GM21390 (cell line): Measurements from ENCODE around the gene GOLGA8S.
"Not testable (repeated sequence)": the region's sequence is repeated elsewhere in the genome, so short reads cannot be mapped to it uniquely, and the experiment has no call there.

Experiments used
- ATAC-seq: cut with Tn5 transposase; IDR thresholded peaks from one replicate; pipeline ENCODE4 v1.9.1; 2021; ENCODE audit not compliant: unreplicated experiment

The GOLGA8S gene, protein sequence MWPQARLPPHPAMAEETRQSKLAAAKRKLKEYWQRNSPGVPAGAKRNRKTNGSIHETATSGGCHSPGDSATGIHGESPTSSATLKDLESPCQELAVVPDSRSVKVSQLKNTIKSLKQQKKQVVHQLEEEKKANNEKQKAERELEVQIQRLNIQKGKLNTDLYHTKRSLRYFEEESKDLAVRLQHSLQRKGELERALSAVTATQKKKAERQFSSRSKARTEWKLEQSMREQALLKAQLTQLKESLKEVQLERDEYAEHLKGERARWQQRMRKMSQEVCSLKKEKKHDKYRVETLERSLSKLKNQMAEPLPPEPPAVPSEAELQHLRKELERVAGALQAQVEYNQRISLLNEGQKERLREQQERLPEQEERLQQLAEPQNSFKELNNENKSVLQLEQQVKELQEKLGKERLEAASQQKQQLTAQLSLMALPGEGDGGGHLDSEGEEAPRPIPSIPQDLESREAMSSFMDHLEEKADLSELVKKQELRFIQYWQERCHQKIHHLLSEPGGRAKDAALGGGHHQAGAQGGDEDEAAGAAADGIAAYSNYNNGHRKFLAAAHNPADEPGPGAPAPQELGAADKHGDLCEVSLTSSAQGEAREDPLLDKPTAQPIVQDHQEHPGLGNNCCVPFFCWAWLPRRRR

DNA sequence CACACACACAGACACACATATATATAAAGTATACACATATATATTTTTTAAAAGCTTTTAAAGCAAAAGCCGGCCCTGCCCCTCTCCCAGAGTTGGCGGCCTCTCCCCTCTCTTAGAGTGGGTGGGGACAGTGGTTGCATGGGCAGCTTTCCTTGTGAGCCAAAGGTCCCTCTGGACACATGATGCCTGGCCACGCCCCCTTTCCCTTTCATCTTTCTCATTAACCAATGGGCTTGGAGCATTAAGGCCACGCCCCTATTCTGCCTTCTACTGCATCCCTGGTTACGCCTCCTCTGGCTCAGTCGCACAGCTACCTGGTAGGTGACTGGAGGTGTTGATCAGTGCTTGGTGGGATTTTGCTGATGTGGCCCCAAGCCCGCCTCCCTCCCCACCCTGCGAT, at the start of gene GOLGA8S:
Gene GOLGA8S, plus strand, starts transcription at position 301 of the 400 bp plus-strand sequence. Its CDS starts 62 bp downstream, at position 363.
- not testable (repeated sequence) for ATAC-seq

DNA sequence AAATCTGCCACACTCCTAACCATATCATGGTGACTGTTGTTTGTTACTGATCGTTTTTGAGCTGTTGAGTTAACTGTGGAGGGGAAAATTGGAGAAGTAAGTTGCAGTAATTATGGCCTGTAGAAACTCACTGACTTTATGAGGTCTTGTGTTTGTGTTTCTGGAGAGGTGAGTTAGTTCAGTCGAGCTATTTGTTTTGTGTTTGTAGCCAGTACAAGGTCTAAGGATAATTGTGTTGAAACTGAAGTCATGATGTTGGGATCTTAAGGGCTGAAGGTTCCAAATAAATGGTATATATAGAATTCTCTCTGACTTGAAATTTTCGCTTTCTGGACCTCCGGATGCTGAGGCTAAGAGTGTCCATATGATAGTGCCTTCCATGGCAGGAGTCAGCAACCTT, 49.7 kb upstream of the GOLGA8S start:
- ATAC-seq: not testable (repeated sequence)

DNA sequence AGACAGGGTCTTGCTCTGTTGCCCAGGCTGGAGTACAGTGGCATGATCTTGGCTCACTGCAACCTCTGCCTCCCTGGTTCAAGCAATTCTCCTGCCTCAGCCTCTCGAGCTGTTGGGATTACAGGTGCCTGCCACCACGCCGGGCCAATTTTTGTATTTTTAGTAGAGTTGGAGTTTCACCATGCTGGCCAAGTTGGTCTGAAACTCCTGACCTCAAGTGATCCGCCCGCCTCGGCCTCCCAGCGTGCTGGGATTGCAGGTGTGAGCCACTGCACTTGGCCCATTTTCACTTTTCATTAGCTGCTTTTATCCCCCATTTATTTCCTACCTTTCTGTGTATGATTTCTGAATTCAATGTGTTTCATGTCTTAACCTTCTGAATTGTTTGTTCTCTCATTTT, 48.6 kb upstream of the GOLGA8S start:
- not testable (repeated sequence) for ATAC-seq

DNA sequence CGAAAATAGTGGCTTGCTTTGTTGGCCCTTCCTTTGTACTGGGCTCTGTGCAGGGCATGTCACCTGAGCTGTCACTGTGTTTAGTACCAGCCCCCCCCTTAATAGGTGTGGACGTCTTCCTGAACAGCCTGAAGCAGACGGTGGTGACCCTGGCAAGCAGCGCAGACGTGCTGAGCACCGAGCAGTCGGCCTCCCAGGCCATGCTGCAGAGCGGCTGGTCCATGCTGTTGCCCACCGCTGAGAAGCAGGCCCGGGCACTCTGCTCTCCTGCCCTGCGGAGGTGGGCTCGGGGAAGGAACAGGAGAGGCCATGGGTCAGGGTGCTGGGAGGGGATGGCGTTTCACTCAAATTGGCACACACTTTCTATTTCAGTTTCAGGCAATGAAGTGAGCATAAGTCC, 43.3 kb upstream of the GOLGA8S start:
- ATAC-seq: not testable (repeated sequence)

DNA sequence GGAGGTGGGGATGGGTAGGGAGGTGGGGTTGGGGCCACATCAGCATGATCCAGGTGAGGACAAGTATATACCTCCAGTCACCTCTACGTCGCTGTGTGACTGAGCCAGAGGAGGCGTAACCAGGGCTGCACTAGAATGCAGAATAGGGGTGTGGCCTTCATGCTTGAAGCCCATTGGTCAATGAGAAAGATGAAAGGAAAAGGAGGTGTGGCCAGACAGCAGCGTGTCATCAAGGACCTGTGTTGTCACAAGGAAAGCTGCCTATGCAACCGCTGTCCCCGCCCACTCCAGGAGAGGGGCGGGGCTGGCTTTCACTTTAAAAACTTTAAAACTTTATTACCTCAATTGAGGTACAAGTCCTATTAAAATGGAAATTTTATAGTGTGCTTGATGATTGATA, 20.5 kb upstream of the GOLGA8S start, which contains the start of gene GOLGA6L26:
Gene GOLGA6L26, minus strand, starts transcription at position 101 of the 400 bp plus-strand sequence. Its CDS starts 61 bp downstream, at position 40.
- ATAC-seq: not testable (repeated sequence)

DNA sequence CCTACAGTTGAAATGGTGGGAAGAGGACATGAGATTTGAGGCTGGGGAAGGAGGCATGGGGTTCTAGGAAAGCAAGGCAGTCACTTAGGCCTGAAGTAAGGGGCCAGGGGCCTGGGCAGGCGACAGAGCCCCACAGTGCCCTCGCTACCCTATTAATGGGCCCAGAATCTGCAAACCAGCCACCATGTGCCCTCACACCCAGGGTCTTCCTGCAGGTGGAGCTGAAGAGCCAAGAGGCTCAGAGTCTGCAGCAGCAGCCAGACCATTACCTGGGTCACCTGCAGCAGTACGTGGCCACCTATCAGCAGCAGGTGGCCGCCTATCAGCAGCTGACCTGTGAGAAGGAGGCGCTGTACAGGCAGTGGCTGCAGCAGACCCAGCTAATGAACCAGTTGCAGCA, 8.1 kb downstream of the GOLGA8S start:
- not testable (repeated sequence) for ATAC-seq

DNA sequence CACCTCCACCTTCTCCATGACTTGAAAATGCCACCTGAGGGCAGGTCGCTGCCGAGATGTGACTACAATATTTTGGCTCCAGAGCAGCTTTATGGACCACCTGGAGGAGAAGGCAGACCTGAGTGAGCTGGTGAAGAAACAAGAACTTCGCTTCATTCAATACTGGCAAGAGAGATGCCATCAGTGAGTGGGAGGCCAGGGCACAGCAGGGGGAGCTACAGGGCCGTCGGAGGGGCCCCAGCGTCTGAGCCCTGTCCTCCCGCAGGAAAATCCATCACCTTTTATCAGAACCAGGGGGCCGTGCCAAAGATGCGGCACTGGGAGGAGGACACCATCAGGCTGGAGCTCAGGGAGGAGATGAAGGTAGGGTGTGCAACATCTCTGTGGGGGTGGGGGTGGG, 9.7 kb downstream of the GOLGA8S start:
- not testable (repeated sequence) for ATAC-seq

DNA sequence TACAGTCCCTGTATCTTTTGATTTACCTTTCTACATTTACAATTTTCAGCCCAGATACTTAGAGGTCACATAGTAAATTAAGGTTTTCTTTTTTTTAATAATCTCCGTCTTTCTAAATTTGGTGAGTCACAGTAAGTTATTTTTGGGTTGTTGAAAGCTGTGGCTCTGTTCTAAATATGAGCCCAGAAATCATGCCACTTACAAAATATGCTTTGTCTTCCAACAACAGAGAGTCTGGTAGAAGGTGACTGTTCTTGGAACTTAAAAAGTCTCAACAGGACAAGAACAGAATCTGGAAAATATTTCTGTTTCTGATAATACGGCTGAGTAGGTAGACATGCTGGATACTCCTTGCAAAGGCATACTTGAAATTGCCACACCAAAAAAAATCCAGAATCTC, 16.0 kb downstream of the GOLGA8S start:
- ATAC-seq: no peak

DNA sequence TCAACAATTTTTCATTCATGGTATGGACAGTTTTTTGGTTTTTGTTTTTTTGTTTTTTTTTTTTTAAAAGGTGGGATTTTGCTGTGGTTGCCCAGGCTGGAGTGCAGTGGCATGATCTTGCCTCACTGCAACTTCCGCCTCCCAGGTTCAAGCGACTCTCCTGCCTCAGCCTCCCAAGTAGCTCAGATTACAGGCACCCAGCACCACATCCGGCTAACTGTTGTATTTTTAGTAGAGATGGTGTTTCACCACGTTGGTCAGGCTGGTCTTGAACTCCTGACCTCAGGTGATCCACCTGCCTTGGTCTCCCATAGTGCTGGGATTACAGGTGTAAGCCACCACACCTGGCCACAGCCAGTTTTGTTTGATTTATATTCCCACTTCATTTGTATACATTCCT, 16.6 kb downstream of the GOLGA8S start:
- ATAC-seq: not testable (repeated sequence)

DNA sequence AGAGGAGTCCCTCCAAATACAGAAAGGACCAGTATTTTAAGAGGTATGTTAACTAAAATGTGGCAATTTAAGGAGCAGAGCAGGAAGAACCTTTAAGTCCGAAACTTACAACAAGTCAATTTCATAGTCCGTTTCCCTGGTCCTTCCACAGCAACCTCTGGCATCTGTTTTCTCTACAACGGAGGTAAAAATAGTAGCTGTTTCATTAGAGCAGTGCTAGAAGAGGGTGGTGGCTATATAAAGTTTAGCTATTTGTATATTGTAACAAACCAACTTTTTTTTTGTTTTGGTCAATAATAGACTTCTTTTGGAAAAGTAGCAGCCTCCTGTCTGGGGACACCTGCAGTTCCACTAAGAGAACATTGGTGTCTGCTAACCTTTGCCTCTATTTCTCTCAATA, 17.3 kb downstream of the GOLGA8S start:
- not testable (repeated sequence) for ATAC-seq

DNA sequence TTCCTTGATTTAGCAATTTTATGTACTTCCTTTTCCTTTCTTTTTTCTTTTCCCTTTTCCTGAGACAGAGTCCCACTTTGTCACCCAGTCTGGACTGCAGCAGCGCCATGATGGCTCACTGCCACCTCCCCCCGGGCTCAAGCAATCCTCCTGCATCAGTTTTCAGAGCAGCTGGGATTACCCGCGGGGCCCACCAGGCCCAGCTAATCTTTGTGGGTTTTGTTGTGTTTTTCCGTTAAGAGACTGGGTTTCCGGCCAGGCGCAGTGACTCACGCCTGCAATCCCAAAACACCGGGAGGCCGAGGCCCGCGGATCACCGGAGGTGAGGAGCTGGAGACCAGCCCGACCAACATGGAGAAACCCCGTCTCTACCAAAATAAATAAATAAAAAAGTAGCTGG, 17.7 kb downstream of the GOLGA8S start:
- no peak for ATAC-seq

DNA sequence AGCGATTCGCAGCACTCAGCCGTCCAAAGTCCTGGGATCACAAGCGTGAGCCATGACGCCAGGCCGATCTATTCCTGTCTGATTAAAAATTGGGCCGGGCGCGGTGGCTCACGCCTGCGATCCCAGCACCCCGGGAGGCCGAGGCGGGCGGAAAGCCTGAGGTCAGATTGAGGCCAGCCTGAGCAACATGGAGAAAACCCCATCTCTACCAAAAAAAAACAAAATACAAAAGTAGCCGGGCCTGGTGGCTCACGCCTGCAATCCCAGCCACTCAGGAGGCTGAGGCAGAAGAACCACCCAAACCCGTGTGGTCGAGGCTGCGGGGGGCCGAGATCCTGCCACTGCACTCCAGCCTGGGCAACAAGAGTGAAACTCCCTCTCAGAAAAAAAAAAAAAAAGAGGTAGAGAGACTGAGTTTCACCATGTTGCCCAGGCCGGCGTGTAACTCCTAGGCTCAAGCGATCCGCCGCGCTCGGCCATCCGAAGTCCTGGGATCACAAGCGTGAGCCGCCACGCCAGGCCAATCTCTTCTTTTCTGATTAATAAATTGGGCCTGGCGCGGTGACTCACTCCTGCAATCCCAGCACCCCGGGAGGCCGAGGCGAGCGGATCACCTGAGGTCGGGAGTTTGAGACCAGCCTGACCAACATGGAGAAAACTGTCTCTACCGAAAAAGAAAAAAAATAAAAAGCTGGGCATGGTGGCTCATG, 18.5 kb downstream of the GOLGA8S start:
- not testable (repeated sequence) for ATAC-seq

DNA sequence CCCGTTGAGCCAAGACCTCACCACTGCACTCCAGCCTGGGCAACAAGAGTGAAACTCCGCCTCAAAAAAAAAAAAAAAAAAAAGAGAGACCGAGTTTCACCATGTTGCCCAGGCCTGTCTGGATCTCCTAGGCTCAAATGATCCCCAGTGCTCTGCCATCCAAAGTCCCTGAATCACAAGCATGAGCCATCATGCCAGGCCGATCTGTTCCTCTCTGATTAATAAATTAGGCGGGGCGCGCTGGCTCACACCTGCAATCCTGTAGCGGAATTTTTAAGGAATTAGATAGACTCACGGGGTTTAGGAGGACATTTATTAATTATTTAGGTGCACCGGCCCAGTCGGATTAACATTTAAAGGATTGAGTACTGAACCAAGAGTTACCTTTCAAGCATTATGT, 19.7 kb downstream of the GOLGA8S start:
- ATAC-seq: not testable (repeated sequence)

DNA sequence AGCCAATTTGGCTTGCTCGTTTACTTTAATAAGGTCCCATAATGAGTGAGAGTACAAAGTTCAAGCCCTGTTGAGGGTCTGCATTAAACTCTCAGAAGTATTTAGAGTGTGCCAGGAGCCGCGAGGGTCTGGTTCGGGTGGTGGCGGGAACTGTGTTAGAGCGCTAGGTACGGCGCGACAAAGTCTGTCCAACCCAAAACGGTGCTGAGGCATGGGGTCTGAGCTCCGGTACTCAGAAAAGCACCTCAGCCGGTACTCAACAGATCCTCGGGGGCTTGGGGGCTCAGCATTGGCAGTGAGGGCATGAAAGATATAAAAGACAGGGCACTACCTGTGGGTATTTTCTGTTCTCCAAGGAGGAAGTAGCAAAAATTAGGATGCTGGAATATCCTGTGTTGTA, 24.4 kb downstream of the GOLGA8S start:
- ATAC-seq: not testable (repeated sequence)

DNA sequence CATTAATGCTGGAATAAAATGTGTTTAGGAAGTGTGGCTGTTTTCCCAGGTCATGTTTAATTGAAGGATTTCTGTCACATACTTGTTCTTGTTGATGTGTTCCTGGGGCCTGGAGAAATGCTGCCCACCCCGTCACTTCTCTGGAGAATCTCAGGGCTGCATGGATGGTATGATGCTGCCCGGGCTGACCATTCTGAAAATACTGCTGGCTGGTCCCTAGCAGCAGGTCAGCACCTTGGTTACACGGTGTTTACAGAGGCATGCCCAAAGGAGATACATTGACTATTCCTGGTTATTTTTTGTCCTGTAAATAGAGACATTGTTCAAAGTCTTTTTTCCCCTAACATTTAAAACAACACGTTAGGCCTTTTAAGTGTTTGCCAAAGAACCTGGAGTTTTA, 26.2 kb downstream of the GOLGA8S start:
- not testable (repeated sequence) for ATAC-seq

DNA sequence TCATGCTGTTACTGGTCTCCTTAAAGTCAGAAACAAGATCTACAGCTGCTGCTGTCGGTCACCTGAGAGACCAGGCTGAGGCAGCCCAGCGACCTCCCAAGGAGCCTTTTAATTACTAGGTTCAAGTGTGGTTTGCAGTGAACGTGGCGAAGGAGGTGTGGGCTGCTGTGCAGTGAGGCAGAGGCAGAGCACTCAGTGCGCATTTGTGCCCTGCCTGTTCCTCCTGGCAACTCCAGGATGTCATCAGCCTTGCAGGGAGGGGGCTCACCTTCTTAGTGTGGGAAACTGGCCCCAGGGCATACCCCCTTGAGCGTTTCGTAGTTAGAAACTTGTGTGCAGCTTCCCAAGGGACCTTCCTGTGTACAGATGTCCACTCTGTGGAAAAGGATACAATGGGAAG, 26.6 kb downstream of the GOLGA8S start:
- ATAC-seq: not testable (repeated sequence)

DNA sequence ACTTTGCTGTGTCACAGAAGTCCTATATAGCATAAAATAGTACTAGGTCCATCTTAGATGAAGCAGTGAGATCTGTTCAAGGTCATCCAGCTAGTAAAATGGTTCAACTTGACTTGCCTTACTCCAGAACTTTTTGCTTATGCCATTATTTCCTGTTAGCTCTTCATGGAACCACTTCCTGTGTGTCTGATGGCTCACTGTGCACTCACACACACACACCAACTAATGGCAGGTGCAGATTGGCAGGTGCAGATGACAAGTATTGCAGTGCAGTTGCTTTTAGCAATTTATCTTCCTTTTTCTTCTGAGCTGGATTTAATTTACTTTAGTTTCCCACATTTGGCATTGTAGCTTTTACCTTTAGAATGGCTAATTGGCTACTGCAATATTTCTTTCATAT, 29.8 kb downstream of the GOLGA8S start:
- ATAC-seq: no peak

DNA sequence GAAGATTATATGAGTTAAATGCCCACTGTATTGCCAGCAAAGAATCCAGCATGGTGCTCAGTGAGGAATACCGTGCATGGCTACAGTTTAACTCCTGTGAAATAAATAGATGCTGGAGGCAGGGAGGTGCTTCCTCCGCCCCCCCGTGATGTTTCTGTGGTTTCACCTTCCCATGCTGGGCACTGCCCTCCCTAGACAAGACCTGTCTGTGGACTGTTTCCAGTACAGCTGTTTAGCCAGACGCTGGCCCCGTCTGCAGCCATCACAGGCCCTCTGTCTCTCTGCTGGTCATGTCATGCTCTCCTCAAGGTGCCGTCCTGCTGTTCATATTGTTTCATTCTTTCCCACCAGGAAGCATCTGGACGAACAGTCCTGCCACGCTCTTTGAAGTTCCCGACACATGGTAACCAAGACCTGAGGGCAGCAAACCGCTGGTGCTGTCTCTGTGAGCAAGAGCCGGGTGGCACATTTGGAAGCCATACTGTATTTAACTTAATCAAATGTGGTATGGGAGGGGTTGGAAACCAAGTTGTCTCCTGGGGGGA, 31.4 kb downstream of the GOLGA8S start:
- no peak for ATAC-seq

DNA sequence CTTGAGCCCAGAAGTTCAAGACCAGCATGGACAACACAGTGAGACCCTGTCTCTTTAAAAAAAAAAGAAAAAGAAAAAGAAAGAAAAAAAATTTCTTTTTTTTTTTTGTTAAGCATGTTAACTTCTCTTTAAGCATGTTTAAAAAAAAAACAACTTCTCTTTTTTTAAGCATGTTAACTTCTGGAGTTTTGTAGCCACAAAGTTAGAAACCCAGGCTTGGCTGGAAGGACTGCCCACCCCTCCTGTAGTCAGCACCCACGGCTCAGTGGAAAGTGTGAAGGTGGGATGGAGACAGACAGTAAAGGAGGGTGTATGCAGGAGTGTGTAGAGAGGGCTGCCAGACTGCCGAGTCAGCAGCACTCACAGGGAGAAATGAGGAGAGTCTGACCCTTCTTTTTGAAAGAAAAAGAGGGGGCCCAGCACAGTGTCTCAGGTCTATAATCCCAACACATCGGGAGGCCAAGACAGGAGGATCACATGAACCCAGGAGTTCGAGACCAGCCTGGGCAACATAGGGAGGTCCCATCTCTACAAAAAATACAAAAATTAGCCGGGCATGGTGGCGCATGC, 33.2 kb downstream of the GOLGA8S start:
- ATAC-seq: no peak

DNA sequence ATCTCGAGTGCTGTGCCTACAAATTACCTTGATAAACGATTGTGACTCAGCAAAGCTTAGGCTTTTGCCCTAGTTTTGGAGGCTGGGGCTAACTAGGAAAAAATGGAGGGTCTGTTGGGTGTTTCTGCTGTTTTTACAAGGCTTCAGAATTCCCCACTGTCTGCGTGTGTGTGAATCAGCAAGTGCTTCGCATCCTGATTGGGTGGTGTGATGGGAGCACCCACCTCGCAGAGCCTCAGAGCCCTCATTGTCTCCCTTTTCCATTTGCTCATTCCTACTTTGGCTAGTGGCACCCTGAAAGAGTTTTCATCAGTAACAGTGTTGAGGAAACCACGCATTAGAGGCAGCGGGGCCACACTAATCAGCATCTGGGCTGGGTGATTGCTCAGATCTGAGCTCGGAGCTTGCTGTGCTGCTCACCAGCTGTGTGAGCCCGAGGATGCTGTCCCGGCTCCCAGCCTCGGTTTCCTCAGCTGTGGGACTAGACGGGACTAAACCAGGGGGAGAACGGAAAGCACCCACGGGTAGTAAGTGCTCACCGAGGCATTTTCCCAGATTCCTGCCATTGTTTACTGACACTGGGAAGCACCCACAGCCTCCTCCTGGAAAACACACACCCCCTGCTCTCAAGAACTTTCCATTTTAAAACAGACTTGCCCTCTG, 40.6 kb downstream of the GOLGA8S start:
- no peak for ATAC-seq
